ENCODE measurements around the gene PCDHAC2.

GRCh38 chr5:140953234-140953633 lies 13.0 kb upstream of the PCDHAC2 start:
- TF ChIP-seq POLR2A (IDR thresholded peaks at IDR 0.05) (no peak), CTCF (IDR thresholded peaks at IDR 0.05) (no peak)

Measured in thyroid gland (tissue), 4 donors.